ENCODE results near the gene A2M. TPM values are rescaled to one million over a fixed set of nuclear protein-coding genes. Genes with fewer than 3 reads are reported as not detected.
"Not testable (repeated sequence)": the region's sequence is repeated elsewhere in the genome, so short reads cannot be mapped to it uniquely, and the experiment has no call there.

The A2M gene
- total and polyA plus RNA-seq, 9 donors = 50.5 to 926 (median 222) TPM

DNA sequence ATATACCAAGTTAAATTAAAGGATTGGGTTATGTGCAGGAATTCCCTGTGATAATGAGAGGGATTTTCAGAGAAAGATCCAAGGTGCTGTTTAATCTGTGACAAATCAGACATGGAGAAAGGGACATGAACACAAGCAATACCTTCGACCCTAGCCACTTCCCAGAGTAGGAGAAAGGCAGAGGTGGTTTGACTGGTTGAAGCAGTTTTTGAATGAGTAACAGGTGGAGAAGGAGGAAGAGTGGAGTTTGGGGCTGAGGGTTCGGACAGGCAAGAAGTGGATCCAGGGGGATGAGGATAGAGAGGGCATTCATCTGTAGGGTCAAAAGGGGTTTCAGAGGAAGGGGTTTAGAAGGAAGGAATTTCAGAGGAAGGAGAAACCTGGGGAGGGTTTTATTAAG, 27.4 kb upstream of the A2M start:
- Histone ChIP-seq H3K9me3 (no peaks in the 10 kb centered on the region), H3K36me3 (no peaks in the 10 kb centered on the region), H3K27ac (no peak overlapping the region), H3K4me1 (ENCODE audit: insufficient read depth) (no peaks in the 10 kb centered on the region), H3K4me3 (no peak overlapping the region), H3K27me3 (no peaks in the 10 kb centered on the region)
- intact Hi-C loops (cut with DNase I) = no loop called here
- 64 to 74% (median 68%) methylated on average over 2 of the region's 2 CpGs for WGBS, 3 donors
- no peak for TF ChIP-seq POLR2A (IDR thresholded peaks at IDR 0.05)
- no peak for TF ChIP-seq CTCF (IDR thresholded peaks at IDR 0.05)
- TF ChIP-seq EP300 (IDR thresholded peaks at IDR 0.05) = no peak
- DNase-seq = no peak

DNA sequence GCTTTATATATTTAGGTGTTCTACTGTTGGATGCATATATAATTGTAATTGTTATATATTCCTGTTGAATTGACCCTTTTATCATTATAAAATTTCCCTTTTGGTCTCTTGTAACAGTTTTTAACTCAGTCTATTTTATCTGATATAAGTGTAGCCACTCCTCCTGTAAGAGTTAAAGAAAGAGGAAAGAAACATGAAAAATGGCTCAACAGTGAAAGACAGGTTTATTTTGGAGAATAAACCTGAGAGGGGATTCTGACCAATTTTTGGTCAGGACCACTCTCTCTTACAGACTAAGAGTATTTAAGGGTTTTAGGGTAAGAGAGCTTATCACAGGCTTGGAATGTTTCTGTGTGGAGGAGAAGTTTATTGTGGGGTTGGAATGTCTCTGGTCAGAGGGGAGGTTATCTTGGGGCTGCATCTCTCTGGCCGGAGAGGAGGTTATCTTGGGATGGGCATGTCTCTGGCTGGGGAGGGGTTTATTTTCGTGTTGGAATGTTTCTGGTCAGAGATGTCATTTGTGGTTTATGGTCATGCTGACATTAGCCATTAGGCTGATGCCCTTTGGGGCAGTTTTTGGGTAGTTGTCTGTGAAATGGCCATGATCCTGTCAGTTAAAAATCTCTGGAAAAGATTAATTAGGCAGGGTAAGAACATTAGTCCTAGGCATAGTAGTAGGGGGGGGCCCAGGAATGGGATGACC, 24.0 kb upstream of the A2M start:
- H3K4me1 ChIP-seq (ENCODE audit: insufficient read depth); H3K4me3 ChIP-seq; H3K27me3 ChIP-seq; H3K27ac ChIP-seq; DNase-seq; intact Hi-C loops (cut with DNase I); H3K9me3 ChIP-seq; H3K36me3 ChIP-seq: not testable (repeated sequence)
- 8 to 15% (median 13%) methylated on average over 2 of the region's 2 CpGs for WGBS, 3 donors

- Histone ChIP-seq H3K4me3 (no peak overlapping the region), H3K4me1 (ENCODE audit: insufficient read depth) (no peaks in the 10 kb centered on the region), H3K9me3 (no peaks in the 10 kb centered on the region), H3K27ac (no peak overlapping the region), H3K36me3 (no peaks in the 10 kb centered on the region), H3K27me3 (no peaks in the 10 kb centered on the region)
- DNase-seq = no peak
- 79 to 82% (median 79%) methylated on average over 5 of the region's 5 CpGs for WGBS, 3 donors
- intact Hi-C loops (cut with DNase I) = no loop called here
- TF ChIP-seq POLR2A (IDR thresholded peaks at IDR 0.05) (no peak), EP300 (IDR thresholded peaks at IDR 0.05) (no peak), CTCF (IDR thresholded peaks at IDR 0.05) (no peak)
These were observed 20.2 kb upstream of the A2M start for GRCh38 chr12:9135903-9136310.

- DNase-seq = no peak
- no peak overlapping the region for H3K4me3 ChIP-seq
- no peaks in the 10 kb centered on the region for H3K36me3 ChIP-seq
- intact Hi-C loops (cut with DNase I) = no loop called here
- no peaks in the 10 kb centered on the region for H3K9me3 ChIP-seq
- 68 to 78% (median 74%) methylated on average over 16 of the region's 16 CpGs for WGBS, 3 donors
- H3K27ac ChIP-seq = no peak overlapping the region
- H3K4me1 ChIP-seq (ENCODE audit: insufficient read depth) = no peaks in the 10 kb centered on the region
- H3K27me3 ChIP-seq = no peaks in the 10 kb centered on the region
- TF ChIP-seq EP300 (IDR thresholded peaks at IDR 0.05) (no peak), CTCF (IDR thresholded peaks at IDR 0.05) (no peak), POLR2A (IDR thresholded peaks at IDR 0.05) (no peak)
These were observed 19.4 kb upstream of the A2M start for GRCh38 chr12:9134981-9135628.

GRCh38 chr12:9133216-9133916, 17.6 kb upstream of the A2M start:
- TF ChIP-seq CTCF (IDR thresholded peaks at IDR 0.05) (no peak), EP300 (IDR thresholded peaks at IDR 0.05) (no peak), POLR2A (IDR thresholded peaks at IDR 0.05) (no peak)
- Histone ChIP-seq H3K27ac (no peak overlapping the region), H3K9me3 (no peaks in the 10 kb centered on the region)

More at GRCh38 chr12:9133216-9133916, 17.6 kb upstream of the A2M start:
- Histone ChIP-seq H3K27me3 (no peaks in the 10 kb centered on the region), H3K36me3 (no peaks in the 10 kb centered on the region), H3K4me1 (ENCODE audit: insufficient read depth) (no peaks in the 10 kb centered on the region), H3K4me3 (no peak overlapping the region)
- no peak for DNase-seq
- 34 to 69% (median 58%) methylated on average over 1 of the region's 1 CpG for WGBS, 3 donors
- intact Hi-C loops (cut with DNase I) = no loop called here

Data from ovary (tissue), 9 donors.